Activated CD4-positive, alpha-beta T cell treated with anti-CD3 and anti-CD28 coated beads, Interleukin-2, Interleukin-4, amounts not matched to agents 100 ng/mL and 50 ng/mL, durations not matched to agents 16 hours and 8 hours (primary cell): Measurements from ENCODE around the gene DLL4.

Experiments used
- DNase-seq: peaks from one replicate; pipeline ENCODE4 v3.0.0-alpha.2; 2020; ENCODE audit warnings: low spot score

Gene DLL4

GRCh38 chr15:40926659-40927494 lies 2.3 kb upstream of the DLL4 start:
- DNase-seq = no peak

- DNase-seq = no peak
Measured at GRCh38 chr15:40927495-40927872, 1.7 kb upstream of the DLL4 start.

GRCh38 chr15:40927873-40928806 lies 1.0 kb upstream of the DLL4 start:
- DNase-seq = no peak

- no peak for DNase-seq
Measured at GRCh38 chr15:40929660-40930429, 705 bp downstream of the DLL4 start.

GRCh38 chr15:40930430-40931299 lies 1.5 kb downstream of the DLL4 start:
- DNase-seq = peak; percentile 69

GRCh38 chr15:40931300-40932142 lies 2.4 kb downstream of the DLL4 start:
- DNase-seq = no peak

- DNase-seq = no peak
Measured at GRCh38 chr15:40932156-40932555, 3.0 kb downstream of the DLL4 start.

GRCh38 chr15:40932649-40933516 lies 3.7 kb downstream of the DLL4 start:
- no peak for DNase-seq

- DNase-seq = no peak
Measured at GRCh38 chr15:40933517-40933902, 4.4 kb downstream of the DLL4 start.

GRCh38 chr15:40934457-40934856 lies 5.3 kb downstream of the DLL4 start:
- DNase-seq = no peak

GRCh38 chr15:40936234-40936708 lies 7.1 kb downstream of the DLL4 start:
- no peak for DNase-seq

GRCh38 chr15:40936709-40937666 lies 7.8 kb downstream of the DLL4 start:
- no peak for DNase-seq

- DNase-seq = no peak
Measured at GRCh38 chr15:40937762-40938535, 8.8 kb downstream of the DLL4 start.

- DNase-seq = no peak
Measured at GRCh38 chr15:40938536-40938870, 9.4 kb downstream of the DLL4 start.

GRCh38 chr15:40940296-40940801 lies 11.2 kb downstream of the DLL4 start:
- DNase-seq = no peak

GRCh38 chr15:40941068-40941527 lies 12.0 kb downstream of the DLL4 start:
- no peak for DNase-seq
